ENCODE measurements around the gene OR10Z1.

OR10Z1 gene

DNA sequence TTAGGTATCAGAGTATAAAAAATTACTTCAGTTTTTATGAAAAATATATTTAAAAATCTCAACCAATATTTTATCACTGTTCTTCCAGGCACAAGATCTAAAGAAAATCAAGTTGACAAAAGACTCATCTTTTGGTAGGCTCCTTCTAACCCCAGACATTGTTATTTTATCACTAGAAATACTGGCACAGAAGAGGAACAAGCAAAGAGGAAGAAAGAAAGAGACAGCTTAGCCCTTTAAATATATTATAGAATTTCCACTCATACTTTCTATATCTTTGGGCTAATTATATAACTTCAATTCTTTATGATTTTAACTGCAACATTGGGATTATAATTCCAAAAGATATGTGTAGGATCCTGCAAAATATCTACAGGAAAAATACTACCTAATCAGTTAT lies 49.0 kb downstream of the OR10Z1 start:
- TF ChIP-seq, protein P1, sequence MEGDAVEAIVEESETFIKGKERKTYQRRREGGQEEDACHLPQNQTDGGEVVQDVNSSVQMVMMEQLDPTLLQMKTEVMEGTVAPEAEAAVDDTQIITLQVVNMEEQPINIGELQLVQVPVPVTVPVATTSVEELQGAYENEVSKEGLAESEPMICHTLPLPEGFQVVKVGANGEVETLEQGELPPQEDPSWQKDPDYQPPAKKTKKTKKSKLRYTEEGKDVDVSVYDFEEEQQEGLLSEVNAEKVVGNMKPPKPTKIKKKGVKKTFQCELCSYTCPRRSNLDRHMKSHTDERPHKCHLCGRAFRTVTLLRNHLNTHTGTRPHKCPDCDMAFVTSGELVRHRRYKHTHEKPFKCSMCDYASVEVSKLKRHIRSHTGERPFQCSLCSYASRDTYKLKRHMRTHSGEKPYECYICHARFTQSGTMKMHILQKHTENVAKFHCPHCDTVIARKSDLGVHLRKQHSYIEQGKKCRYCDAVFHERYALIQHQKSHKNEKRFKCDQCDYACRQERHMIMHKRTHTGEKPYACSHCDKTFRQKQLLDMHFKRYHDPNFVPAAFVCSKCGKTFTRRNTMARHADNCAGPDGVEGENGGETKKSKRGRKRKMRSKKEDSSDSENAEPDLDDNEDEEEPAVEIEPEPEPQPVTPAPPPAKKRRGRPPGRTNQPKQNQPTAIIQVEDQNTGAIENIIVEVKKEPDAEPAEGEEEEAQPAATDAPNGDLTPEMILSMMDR (IDR thresholded peaks at IDR 0.05; ENCODE audit: borderline replicate concordance, control extremely low read depth, extremely low read depth, insufficient read depth, missing control alignments) = no peak
- DNase-seq (ENCODE audit: low spot score) = no peak
- in situ Hi-C loops (cut with MboI; ENCODE audit: low sequenced_read_pairs, unreplicated experiment) = no loop called here

DNA sequence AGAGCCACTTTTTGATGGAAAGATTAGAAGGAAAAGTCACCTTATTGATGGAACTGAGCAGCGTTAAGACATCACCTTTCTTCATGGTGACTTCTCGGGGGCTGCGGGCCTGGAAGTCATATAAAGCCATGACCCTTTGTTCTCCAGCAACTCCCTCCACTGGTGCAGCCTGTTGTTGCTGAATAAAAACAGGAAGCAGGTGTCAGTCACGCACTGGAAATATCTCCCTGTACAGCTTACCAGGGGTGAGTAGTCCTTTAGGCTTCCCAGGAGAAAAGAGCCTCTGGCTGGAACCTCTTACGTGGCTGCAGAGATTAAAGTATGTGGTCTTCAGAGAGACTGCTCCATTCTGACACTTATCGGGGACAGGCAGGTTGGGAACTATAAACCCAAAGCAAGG lies 49.5 kb downstream of the OR10Z1 start:
- no peak for DNase-seq (ENCODE audit: low spot score)
- in situ Hi-C loops (cut with MboI; ENCODE audit: low sequenced_read_pairs, unreplicated experiment) = no loop called here

More for the DNA sequence above, 49.5 kb downstream of the OR10Z1 start:
- TF ChIP-seq, protein P1 (IDR thresholded peaks at IDR 0.05; ENCODE audit: borderline replicate concordance, control extremely low read depth, extremely low read depth, insufficient read depth, missing control alignments) = no peak
